NCI-H345 treated with DMSO at 0.1 percent for 48 hours (cell line): ENCODE data around the gene RRP36.

Experiments
- DNase-seq: peaks from one replicate; lab custom pipeline; 2025; ENCODE audit not compliant: unreplicated experiment; lab: John Stamatoyannopoulos, UW

The RRP36 gene

DNA sequence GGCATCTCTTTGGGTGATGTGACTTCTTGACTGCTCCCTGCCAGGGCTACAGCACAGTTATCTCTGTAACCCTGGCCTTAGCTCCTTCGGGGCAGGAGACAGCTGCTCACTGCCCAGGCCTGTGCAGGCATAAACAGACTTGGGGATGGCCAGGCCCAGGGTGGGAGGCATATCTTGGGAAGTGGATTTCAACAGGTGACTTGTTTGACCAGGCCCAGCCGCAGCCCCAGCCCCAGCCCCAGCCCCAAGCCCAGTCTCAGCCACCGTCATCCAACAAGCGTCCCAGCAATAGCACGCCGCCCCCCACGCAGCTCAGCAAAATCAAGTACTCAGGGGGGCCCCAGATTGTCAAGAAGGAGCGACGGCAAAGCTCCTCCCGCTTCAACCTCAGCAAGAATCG, 15.2 kb upstream of the RRP36 start:
- DNase-seq = no peak

DNA sequence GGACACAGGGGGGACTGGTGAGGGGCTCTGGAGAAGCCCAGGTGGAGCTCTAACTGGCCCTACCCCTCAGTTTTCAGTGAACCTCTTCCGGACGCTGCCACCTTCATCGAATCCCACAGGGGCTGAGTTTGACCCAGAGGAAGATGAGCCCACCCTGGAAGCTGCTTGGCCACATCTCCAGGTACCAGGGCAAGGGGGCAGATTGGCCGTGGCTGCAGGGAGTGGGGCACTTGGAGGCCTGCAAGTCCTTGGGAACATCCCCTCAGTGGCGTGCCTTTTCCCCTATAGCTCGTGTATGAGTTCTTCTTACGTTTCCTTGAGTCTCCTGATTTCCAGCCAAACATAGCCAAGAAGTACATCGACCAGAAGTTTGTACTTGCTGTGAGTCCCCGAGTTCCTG, 14.3 kb upstream of the RRP36 start:
- no peak for DNase-seq

DNA sequence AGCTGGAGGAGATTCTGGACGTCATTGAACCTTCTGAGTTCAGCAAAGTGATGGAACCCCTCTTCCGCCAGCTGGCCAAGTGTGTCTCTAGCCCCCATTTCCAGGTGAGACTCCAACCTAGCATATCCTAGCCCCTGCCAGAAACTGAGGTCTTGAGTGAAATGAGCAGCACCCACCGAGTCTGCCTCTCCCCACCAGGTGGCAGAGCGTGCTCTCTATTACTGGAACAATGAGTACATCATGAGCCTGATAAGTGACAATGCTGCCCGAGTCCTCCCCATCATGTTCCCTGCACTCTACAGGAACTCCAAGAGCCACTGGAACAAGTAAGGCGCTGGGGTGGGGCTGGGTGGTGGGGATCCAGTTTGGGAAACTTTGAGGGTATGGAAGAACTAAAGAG, 12.3 kb upstream of the RRP36 start:
- no peak for DNase-seq

DNA sequence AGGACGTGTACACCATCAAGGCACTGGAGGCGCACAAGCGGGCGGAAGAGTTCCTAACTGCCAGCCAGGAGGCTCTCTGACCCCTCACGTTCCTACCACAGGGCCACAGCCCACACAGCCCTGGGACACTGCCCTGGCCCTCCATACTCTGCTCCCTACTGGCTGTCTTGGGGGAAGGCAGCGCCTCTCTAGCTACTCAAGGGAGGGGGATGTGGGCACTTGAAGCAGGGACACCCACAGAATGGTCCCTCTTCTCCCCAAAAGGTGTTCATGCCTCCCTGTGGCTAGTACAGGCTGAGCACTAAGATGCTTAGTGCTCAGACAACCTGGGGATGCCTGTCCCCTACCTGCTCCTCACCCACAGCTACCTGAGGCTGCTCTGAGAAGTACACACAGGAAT, 10.2 kb upstream of the RRP36 start:
- DNase-seq = no peak

DNA sequence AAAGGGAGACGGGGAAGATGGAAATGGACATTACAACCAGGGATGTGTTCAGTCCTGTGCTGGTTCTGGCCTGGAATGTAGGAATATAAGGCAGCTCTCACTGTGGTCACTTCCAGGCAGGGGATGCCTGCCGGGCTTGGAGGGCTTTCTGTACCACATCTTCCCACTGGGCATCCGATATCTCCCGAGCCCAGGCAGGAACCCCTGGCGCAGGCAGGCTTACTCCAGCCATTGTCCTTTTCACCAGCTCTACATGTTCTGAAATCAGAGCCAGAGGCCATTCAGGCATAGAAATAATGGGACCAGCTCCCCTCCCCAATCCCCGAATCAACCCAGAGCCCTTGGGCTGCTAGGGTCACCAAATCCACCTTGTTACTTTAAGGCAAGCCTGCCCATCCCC, 9.1 kb upstream of the RRP36 start:
- DNase-seq = no peak

DNA sequence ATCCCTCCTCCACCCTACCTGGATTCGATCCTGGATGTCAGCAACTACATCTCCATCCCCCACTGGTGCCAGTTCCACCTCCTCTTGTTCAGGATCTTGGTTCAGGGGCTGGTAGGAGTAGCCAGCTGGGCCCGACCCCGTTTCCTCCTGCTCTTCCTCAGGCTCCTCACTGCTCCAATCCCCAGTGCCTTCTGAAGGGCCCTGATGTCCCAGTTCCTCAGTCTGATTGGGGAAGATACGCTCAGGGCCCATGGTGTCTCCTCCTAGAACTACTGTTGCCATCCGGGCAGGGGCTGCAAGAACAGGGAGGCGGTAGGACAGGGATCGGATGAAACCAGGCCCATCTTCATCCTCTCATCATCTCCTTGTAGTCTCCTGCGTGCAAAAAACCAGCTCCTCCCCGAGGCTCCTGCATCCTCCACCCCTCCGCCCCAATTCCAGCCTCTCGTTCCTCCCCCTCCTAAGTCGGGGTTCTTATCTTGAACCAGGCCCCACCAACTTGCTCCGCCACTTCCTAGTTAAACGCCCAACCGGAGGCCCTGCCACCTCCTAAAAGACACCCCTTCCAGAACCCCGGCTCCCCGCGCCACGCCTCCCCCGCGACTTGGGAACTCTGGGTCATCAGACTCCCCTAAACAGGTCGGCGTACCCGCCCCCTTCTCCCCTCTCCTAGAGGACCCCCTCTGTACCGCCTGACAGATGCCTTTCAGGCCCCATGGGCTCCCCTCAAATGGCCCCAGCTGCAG, 8.2 kb upstream of the RRP36 start:
- DNase-seq = no peak

DNA sequence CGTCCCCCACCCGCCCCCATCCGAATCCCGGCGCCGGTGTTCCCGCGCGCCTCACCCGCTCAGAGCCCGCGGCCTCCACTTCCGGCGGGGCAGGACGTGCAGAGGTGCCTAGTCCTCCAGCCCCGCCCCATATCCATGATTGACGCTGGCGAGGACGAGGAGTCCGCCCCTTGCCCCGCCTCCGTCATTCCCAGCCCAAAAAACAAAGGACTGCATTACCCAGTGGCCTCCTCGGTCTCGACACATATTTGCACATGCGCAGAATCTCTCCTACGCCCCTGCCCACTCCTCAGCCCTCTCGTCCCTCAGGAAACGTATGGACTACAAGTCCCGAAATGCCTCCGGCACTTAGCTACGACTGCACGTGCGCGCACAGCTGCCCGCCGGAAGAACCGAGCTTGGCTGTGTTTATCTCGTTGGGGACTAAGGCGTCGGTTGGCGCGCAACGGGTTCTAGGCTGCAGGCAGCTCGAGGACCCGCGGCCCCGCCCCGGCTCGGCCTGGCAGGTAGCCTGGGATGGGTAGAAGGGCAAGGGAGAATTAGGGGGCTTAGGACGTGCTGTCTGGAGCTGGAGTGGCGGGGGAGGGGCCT, 7.5 kb upstream of the RRP36 start, which contains the start of the genes KLHDC3 and MEA1:
Gene KLHDC3, plus strand, starts transcription at position 407 of the 591 bp plus-strand sequence. CDS start 2,944 bp downstream, outside the sequence.
Gene MEA1, minus strand, starts transcription at position 104 of the 591 bp plus-strand sequence. CDS start 133 bp downstream, outside the sequence.
- peak; percentile 99 for DNase-seq

DNA sequence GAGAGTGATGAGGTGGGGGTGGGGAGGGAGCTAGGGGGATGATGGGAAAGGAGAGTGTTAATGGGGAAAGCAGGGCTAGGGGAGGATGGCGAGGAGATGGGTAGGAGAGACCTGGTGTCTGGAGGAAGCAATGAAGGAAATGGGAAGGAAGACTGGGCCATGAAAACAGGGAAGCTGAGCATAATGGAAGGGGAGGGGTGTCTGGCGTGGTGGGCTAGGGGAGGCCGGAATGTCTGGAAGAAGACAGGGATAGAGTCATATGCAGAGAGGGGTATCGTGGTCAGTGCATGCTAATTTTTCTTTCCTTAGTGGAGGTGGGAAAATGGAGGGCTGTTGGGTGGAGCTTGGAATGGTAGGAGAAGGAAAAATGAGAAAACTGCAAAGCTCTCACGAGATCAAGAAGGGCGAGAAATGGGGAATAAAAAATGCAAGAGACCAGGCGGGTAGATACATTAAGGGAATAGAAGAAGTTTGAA, 7.0 kb upstream of the RRP36 start:
- DNase-seq = no peak

DNA sequence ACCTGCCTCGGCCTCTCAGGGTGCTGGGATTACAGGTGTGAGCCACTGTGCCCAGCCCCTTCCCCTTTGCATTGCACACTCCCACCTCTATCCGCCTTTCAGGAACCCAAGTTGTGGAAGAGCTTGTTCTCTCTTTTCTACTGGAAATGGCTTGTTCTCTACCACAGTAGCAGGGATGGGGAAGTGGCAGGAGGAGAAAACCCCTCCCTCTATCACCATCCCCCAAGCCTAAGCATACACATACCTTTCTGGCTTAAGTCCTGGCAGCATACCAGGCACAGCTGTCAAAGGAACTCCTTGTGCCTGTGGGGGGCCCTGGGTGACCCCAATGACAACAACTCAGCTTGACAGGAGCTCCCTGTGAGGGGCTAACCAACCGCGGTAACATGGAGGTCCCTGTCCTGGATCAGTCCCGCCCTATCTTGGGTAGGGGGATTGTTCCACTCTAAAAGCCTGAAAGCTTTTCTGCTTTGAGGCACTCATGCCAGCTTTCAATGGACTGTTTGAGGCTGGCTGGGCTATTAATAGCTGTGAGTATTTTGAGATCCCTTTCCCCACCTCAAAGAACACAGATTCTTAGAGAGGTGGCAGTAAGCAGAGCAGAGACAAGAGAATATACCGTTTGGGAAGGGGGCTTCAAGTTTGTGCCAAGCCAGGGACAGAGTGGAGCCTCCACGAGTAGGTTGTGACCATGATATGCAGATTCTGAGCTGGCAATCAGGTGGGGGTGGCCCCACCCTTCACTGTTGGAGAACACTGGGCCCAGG, 5.1 kb upstream of the RRP36 start:
- DNase-seq = no peak

DNA sequence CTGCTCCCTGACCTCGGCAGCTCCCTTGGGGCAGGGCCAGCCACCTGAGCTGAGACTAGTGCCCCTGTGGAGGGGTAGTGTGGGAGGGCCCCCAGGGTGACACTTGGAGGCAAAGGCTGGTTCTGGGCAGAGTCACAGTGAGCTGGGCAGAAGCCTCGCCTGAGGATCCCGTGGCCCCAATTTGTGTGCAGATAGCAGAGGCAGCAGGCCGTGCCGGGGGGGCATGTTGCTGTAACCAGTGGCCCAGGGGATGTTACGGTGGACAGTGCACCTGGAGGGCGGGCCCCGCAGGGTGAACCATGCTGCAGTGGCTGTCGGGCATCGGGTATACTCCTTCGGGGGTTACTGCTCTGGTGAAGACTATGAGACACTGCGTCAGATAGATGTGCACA, 4.5 kb upstream of the RRP36 start:
- DNase-seq = no peak

DNA sequence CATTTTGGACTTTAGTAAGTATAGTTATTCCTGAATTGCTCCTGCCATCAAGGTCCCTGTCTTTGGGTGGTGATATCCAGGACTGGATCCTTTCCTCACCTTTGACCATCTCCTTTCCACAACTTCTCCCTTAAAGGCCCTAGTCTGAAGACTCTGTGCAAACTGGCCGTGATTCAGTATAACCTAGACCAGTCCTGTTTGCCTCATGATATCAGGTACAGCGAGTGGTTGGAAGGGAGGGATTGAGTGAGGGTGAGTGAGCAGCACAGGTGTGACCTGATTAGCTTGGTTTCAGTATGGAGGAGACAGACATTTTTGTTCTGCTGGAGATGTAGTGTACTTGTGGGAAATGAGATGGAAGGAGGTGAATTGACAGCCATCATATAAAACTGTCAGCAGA, 2.3 kb upstream of the RRP36 start:
- DNase-seq = no peak

DNA sequence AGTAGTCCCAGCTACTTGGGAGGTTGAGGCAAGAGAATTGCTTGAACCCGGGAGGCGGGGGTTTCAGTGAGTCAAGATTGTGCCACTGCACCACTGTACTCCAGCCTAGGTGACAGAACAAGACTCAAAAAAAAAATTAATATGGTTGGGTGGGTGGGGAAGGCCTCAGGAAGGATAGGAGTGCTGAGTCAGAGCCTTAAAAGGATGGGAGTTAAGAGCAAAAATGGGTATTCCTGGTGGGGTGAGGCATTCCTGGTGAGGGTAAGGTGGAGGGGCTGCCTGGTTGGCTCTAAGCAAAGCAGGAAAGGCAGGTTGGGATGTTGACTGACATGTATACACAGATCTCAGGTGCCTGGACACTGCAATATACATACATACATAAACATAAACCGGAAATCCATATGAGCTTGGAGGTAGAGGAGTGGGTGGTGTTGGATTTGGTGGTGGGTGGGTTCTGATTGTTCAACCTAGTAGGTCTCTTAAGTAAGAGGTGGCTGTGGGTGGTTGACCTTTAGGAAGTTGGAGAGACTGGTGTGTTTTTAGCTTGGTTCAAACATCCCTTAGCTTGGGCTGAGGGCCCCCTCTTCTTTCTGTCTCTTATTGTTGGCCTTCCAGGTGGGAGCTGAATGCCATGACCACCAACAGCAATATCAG, 1.2 kb upstream of the RRP36 start:
- no peak for DNase-seq

DNA sequence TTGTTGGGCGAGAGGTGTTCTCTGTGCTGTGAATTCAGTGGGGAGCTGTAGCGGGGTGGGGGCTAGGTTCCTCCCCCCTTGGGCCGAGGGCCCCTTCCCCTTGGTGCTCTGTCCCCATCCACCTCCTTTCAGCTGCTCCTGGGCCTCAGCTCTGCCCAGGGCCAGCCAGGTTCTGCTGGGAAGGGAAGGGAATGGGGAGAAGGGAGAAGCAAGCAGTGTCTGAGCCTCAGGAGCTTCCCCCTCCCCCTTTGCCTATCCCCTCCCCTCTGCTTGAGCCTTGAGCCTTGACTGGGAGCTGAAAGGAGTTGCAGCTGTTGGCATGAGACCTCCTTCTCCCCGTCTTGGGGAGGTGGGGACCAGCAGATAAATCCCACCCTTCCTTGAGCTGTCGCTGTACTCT, 576 bp upstream of the RRP36 start:
- no peak for DNase-seq

DNA sequence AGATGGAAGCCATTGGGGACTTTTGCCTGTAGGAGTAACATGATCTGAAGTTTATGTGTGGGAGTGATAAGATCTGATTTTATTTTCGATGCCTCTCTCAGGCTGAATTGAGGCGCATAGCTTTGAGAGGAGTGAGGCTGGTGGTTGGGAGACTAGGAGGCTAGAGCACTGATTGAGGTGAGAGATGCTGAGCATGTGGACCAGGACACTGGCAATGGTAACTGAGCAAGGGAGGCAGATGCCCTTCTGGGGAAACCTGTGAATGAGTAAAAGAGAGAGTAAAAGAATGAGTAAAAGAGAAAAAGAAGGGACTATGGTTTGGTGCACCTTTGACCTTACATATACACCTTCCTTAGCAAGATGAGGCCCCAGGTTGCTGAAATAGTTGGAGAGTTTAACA, 3.0 kb downstream of the RRP36 start:
- no peak for DNase-seq

DNA sequence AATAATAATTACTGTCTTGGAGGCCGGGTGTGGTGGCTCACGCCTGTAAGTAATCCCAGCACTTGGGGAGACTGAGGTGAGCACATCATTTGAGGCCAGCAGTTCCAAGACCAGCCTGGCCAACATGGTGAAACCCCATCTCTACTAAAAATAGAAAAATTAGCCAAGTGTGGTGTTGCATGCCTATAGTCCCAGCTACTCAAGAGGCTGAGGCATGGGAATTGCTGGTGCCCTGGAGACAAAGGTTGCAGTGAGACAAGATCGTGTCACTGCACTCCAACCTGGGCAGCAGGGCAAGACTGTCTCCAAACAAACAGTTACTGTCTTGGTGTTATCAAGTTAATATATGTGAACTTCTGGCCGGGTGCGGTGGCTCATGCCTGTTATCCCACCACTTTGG, 4.9 kb downstream of the RRP36 start:
- DNase-seq = no peak

DNA sequence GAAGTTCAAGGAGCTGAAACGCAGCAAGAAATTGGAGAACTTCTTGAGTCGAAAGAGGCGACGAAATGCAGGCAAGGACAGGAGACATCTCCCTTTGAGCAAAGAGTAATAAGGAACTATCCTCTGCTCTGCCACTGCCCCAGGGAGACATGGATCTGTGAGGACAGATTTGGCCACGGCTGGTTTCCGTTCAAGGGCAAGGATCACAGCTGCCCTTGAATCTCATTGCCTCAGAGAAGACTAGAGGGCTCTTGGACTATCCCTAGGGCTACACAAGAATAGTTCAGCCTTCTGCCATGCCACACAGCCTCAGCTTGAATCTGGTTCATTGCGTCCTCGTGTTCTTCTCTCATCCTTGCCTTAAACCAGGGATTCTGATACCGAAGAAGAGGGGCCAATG, 7.7 kb downstream of the RRP36 start:
- DNase-seq = no peak

DNA sequence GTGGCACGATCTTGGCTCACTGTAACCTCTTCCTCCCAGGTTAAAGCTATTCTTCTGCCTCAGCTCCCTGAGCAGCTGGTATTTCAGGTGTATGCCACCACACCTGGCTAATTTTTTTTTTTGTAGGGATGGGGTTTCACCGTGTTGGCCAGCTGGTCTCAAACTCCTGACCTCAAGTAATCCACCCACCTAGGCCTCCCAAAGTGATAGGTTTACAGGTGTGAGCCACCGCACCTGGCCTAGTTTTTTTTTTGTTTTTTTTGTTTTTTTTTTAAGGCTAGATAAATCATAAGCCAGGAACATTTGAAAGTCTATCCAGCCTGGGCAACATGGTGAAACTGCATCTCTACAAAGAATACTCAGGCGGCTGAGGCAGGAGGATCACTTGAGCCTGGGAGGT, 10.9 kb downstream of the RRP36 start:
- DNase-seq = no peak

DNA sequence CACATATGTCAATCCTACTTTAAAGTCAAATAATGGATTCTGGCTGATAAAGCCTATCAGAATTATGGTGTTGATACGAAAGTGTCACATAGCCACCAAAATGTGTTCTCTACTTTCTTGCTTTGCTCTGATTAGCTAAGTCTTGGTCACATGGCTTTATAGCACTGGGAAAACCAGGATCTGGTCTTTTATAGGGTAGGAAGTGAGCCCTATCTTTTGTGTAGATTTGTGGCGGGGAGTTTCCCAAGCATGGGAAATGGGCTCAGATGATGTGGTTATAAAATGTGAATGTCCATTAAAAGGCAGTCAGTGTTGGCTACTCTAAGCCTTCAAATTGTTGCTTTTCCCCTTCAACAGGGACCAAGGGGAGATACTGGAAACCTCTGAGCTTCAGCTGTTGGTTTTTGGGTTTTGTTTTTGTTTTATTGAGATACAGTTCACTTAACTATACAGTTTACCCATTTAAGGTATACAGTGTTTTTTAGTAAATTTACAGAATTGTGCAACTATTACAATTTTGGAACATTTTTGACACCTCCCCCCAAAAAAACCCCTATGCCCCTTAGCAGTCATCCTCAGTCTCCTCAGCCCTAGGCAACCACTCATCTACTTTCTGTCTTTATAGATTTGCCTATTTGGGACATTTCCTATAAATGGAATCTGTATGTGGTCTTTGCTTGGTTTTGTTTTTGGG, 12.2 kb downstream of the RRP36 start:
- DNase-seq = no peak

DNA sequence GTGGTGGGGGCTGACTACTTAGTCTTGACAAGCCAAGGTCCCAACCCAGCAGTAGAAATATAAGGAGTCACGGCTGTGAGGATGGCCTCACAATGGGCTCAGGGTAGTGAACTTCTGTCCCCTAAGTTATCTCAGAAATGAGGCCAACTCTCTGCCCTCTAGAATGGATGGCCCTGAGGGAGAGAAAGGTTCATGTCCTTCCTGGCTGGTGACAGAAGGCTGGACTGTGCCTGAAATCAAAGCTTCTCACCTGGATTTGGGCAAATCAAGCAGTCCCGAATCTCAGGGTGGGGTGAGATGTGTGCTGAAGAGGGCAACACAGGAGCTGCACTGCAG, 12.7 kb downstream of the RRP36 start:
- no peak for DNase-seq

DNA sequence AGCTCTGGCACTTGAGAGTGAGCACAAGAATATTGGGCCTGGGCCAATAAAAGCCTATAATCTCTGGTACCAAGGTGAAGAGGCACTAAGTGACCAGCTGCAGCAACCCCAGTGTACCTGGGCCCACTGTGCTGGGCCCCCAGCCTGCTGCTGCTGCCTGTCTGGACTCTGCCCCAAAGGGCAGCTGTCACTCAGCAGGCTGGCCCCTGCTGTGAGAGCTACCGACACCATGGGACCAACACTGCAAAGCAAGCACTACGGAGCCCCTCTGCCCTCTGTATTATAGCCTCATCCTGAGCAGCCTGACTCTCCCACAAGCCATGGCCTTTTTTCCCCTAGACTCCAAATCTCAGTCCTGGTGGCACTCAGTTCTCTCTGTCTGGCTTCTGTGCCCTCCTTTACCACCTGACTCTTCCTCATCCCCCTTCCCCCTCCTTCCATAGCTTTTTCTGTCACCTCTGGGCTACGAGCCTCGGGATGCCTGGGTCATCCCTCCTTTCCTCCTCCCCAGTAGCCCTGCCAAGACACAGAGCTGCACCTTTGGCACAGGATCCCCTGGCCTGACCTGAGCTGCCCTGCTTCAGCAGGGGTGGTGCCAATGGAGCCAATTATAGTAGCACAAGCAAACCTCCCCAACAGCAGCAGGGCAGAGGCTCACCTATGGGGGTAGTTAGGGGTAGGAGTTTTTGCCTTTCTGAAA, 14.2 kb downstream of the RRP36 start:
- no peak for DNase-seq
